NOMO-1 treated with dmso at 0.1 percent for 144 hours (cell line): ENCODE measurements around the gene METTL25B.

Source experiments
- DNase-seq: peaks from one replicate; lab custom pipeline; 2025; ENCODE audit not compliant: unreplicated experiment; lab: John Stamatoyannopoulos, UW

Gene METTL25B

GRCh38 chr1:156725683-156726280 is 2.5 kb upstream of the METTL25B start:
- peak; percentile 94 for DNase-seq

GRCh38 chr1:156726549-156727226 is 1.6 kb upstream of the METTL25B start:
- peak; percentile 60 for DNase-seq

- DNase-seq: no peak
Measured at GRCh38 chr1:156727492-156727891, 777 bp upstream of the METTL25B start.

GRCh38 chr1:156728599-156729462 is 562 bp downstream of the METTL25B start, which contains the start of gene ISG20L2:
Gene ISG20L2, minus strand, starts transcription at chr1:156728766. Its CDS starts 1,114 bp downstream, at chr1:156727652.
- peak; percentile 96 for DNase-seq

- no peak for DNase-seq
Measured at GRCh38 chr1:156733989-156734584, 5.8 kb downstream of the METTL25B start.

- no peak for DNase-seq
Measured at GRCh38 chr1:156738407-156738806, 10.1 kb downstream of the METTL25B start.

- DNase-seq: no peak
Measured at GRCh38 chr1:156738916-156739315, 10.6 kb downstream of the METTL25B start.

GRCh38 chr1:156740237-156740740 is 12.0 kb downstream of the METTL25B start:
- no peak for DNase-seq

GRCh38 chr1:156740741-156741480 is 12.6 kb downstream of the METTL25B start, which contains the start of gene MRPL24:
Gene MRPL24, minus strand, starts transcription at chr1:156741088. Its CDS starts 2,384 bp downstream, at chr1:156738704.
- peak; percentile 99 for DNase-seq

- no peak for DNase-seq
Measured at GRCh38 chr1:156741481-156741983, 13.3 kb downstream of the METTL25B start.

- no peak for DNase-seq
Measured at GRCh38 chr1:156742017-156742416, 13.7 kb downstream of the METTL25B start.

- no peak for DNase-seq
Measured at GRCh38 chr1:156742801-156743200, 14.5 kb downstream of the METTL25B start.

GRCh38 chr1:156743367-156744302 is 15.4 kb downstream of the METTL25B start:
- no peak for DNase-seq

- no peak for DNase-seq
Measured at GRCh38 chr1:156744344-156744743, 16.1 kb downstream of the METTL25B start.

- DNase-seq: no peak
Measured at GRCh38 chr1:156744786-156745419, 16.6 kb downstream of the METTL25B start.

GRCh38 chr1:156745881-156746280 is 17.6 kb downstream of the METTL25B start:
- DNase-seq: no peak

- DNase-seq: no peak
Measured at GRCh38 chr1:156746406-156746727, 18.1 kb downstream of the METTL25B start.

GRCh38 chr1:156746728-156747631 is 18.7 kb downstream of the METTL25B start:
- peak; percentile 16 for DNase-seq
